Activated CD4-positive, alpha-beta T cell treated with anti-CD3 and anti-CD28 coated beads, Interleukin-2, amount 50 U/mL, for 16 hours (primary cell): ENCODE data around the gene NEFH.
"Not testable (repeated sequence)": the region's sequence is repeated elsewhere in the genome, so short reads cannot be mapped to it uniquely, and the experiment has no call there.

ENCODE experiments used
- DNase-seq: peaks from one replicate; pipeline ENCODE4 v3.0.0-alpha.2; 2020

Gene NEFH

GRCh38 chr22:29479417-29480261 lies at the start of gene NEFH:
TSS of gene NEFH (plus strand) at chr22:29480218. CDS start at chr22:29480263, 45 bp downstream.
- DNase-seq = no peak

- no peak for DNase-seq
Observed at GRCh38 chr22:29431986-29432385, 48.0 kb upstream of the NEFH start.

- DNase-seq = no peak
Observed at GRCh38 chr22:29433856-29434255, 46.2 kb upstream of the NEFH start.

- DNase-seq = no peak
Observed at GRCh38 chr22:29434288-29434687, 45.7 kb upstream of the NEFH start.

GRCh38 chr22:29435236-29436136 lies 44.5 kb upstream of the NEFH start:
- no peak for DNase-seq

- not testable (repeated sequence) for DNase-seq
Observed at GRCh38 chr22:29438283-29438682, 41.7 kb upstream of the NEFH start, which contains the start of gene RFPL1. TSS of gene RFPL1 (plus strand) at chr22:29438583.

- no peak for DNase-seq
Observed at GRCh38 chr22:29442976-29443375, 37.0 kb upstream of the NEFH start.

GRCh38 chr22:29443452-29443851 lies 36.6 kb upstream of the NEFH start:
- no peak for DNase-seq

- DNase-seq = no peak
Observed at GRCh38 chr22:29443861-29444792, 35.9 kb upstream of the NEFH start.

- no peak for DNase-seq
Observed at GRCh38 chr22:29445508-29445907, 34.5 kb upstream of the NEFH start.

- DNase-seq = no peak
Observed at GRCh38 chr22:29447906-29448305, 32.1 kb upstream of the NEFH start.

GRCh38 chr22:29449296-29449875 lies 30.6 kb upstream of the NEFH start:
- DNase-seq = no peak

GRCh38 chr22:29450222-29450621 lies 29.8 kb upstream of the NEFH start:
- DNase-seq = no peak

- DNase-seq = no peak
Observed at GRCh38 chr22:29451863-29452262, 28.2 kb upstream of the NEFH start.

- DNase-seq = no peak
Observed at GRCh38 chr22:29454276-29454675, 25.7 kb upstream of the NEFH start.

- no peak for DNase-seq
Observed at GRCh38 chr22:29456211-29456671, 23.8 kb upstream of the NEFH start.

GRCh38 chr22:29457730-29458129 lies 22.3 kb upstream of the NEFH start:
- DNase-seq = peak; percentile 54

GRCh38 chr22:29458551-29458950 lies 21.5 kb upstream of the NEFH start:
- no peak for DNase-seq

- no peak for DNase-seq
Observed at GRCh38 chr22:29459773-29460172, 20.2 kb upstream of the NEFH start.

GRCh38 chr22:29461263-29461662 lies 18.8 kb upstream of the NEFH start:
- no peak for DNase-seq

GRCh38 chr22:29463629-29464028 lies 16.4 kb upstream of the NEFH start:
- DNase-seq = no peak

- no peak for DNase-seq
Observed at GRCh38 chr22:29464581-29464980, 15.4 kb upstream of the NEFH start.
